Endodermal cell (in vitro differentiated cells): ENCODE measurements around the gene SCAPER. TPM values are rescaled to one million over a fixed set of nuclear protein-coding genes. Genes with fewer than 3 reads are reported as not detected.
A peak's percentile ranks its signal among the peaks of the same experiment; 100 is the strongest.

Source experiments
- DNase-seq: peaks from one replicate; pipeline ENCODE4 v3.0.0-alpha.2; 2017
- H3K27ac ChIP-seq: 2 replicates; pipeline ENCODE4 v1.5.1; 2013; ENCODE audit warnings: mild to moderate bottlenecking, low read depth, low read length, moderate library complexity
- H3K27me3 ChIP-seq: 2 replicates; pipeline ENCODE4 v1.6.1; 2013; ENCODE audit warnings: mild to moderate bottlenecking, low read length, moderate library complexity; ENCODE audit not compliant: insufficient read depth, control insufficient read depth, poor library complexity, severe bottlenecking
- H3K36me3 ChIP-seq: 2 replicates; pipeline ENCODE4 v1.7.0; 2013; ENCODE audit warnings: mild to moderate bottlenecking, low read length, moderate library complexity; ENCODE audit not compliant: control insufficient read depth, insufficient read depth
- H3K4me1 ChIP-seq: one replicate; pipeline ENCODE4 v1.7.0; 2013; ENCODE audit warnings: low read length; ENCODE audit not compliant: control insufficient read depth, insufficient read depth
- H3K4me3 ChIP-seq: 2 replicates; pipeline ENCODE4 v1.5.1; 2013; ENCODE audit warnings: mild to moderate bottlenecking, low read length, moderate library complexity
- H3K9ac ChIP-seq: 2 replicates; pipeline ENCODE4 v1.6.1; 2013; ENCODE audit warnings: mild to moderate bottlenecking, low read length, moderate library complexity; ENCODE audit not compliant: poor library complexity, severe bottlenecking; ENCODE audit errors: extremely low read depth
- H3K9me3 ChIP-seq: 2 replicates; pipeline ENCODE4 v1.6.1; 2013; ENCODE audit warnings: mild to moderate bottlenecking, low read length, moderate library complexity; ENCODE audit not compliant: control insufficient read depth
- H3K27ac Mint-ChIP-seq: 2 replicates; pipeline ENCODE4 v1.8.0; 2020; ENCODE audit warnings: mixed read lengths
- H3K27me3 Mint-ChIP-seq: 2 replicates; pipeline ENCODE4 v1.8.0; 2021; ENCODE audit warnings: mild to moderate bottlenecking, mixed read lengths; ENCODE audit not compliant: insufficient read depth
- H3K36me3 Mint-ChIP-seq: 2 replicates; pipeline ENCODE4 v1.8.0; 2020; ENCODE audit warnings: low read depth, mixed read lengths
- H3K4me1 Mint-ChIP-seq: 2 replicates; pipeline ENCODE4 v1.8.0; 2020; ENCODE audit warnings: mixed read lengths
- H3K4me3 Mint-ChIP-seq: 2 replicates; pipeline ENCODE4 v1.8.0; 2020; ENCODE audit warnings: mild to moderate bottlenecking, moderate library complexity, mixed read lengths
- H3K9me3 Mint-ChIP-seq: 2 replicates; pipeline ENCODE4 v1.8.0; 2020; ENCODE audit warnings: mild to moderate bottlenecking, mixed read lengths
- CTCF ChIP-seq: fragments of 200-600 bp; sonication (generic); conservative IDR thresholded peaks from 2 replicates; pipeline ENCODE4 v1.5.0; 2021; ENCODE audit warnings: antibody characterized with exemption, mild to moderate bottlenecking
- WGBS, 2 experiments: methylation state at CpG; one replicate each; pipeline versions ENCODE4 v1.1.5 to v1.1.7; 2013; ENCODE audit warnings: missing lambda C conversion rate in 2 of 2, mixed read lengths in 1 of 2; ENCODE audit not compliant: insufficient coverage in 1 of 2, insufficient read length in 1 of 2; 5-methylcytosine and 5-hydroxymethylcytosine counted together
- total RNA-seq, 2 donors: library from RNA; stranded (reverse); fragmentation: NEBNext Ultra II Directional in 1 of 2; extraction: Animal tissue kit (Norgen Biotek cat#: 25700) in 1 of 2; gene quantifications; 2 replicates in 1 of 2; 3 replicates in 1 of 2; pipeline ENCODE4 v1.2.1, GENCODE V29; 2021

Gene SCAPER
- total RNA-seq, 2 donors from 2014 or later: 8.9 to 12.2 TPM

GRCh38 chr15:76309601-76310330 is 595.4 kb downstream of the SCAPER start:
- peak overlapping the region; percentile 87 for H3K27ac Mint-ChIP-seq
- Histone ChIP-seq H3K9ac (no peak overlapping the region), H3K4me1 (no peaks in the 10 kb centered on the region), H3K27ac (no peak overlapping the region), H3K27me3 (no peaks in the 10 kb centered on the region), H3K36me3 (peaks cover 4% of the 10 kb centered on the region), H3K4me3 (peak overlapping the region; percentile 93), H3K9me3 (no peaks in the 10 kb centered on the region)
- peaks cover 6% of the 10 kb centered on the region for H3K9me3 Mint-ChIP-seq
- H3K4me1 Mint-ChIP-seq: peaks cover 33% of the 10 kb centered on the region
- H3K27me3 Mint-ChIP-seq: no peaks in the 10 kb centered on the region
- no peak for DNase-seq
- H3K4me3 Mint-ChIP-seq: peak overlapping the region; percentile 83
- WGBS, 2 experiments: 91 to 93% methylated on average over 7 to 12 of the region's 13 CpGs
- no peak for TF ChIP-seq CTCF
- peaks cover 13% of the 10 kb centered on the region for H3K36me3 Mint-ChIP-seq

- Histone ChIP-seq H3K27me3 (no peaks in the 10 kb centered on the region), H3K27ac (no peak overlapping the region), H3K4me1 (no peaks in the 10 kb centered on the region), H3K9me3 (peaks cover 8% of the 10 kb centered on the region), H3K36me3 (no peaks in the 10 kb centered on the region), H3K9ac (no peak overlapping the region), H3K4me3 (no peak overlapping the region)
- Mint-ChIP-seq H3K27me3 (no peaks in the 10 kb centered on the region), H3K36me3 (peaks cover 16% of the 10 kb centered on the region), H3K4me3 (no peak overlapping the region), H3K27ac (no peak overlapping the region), H3K9me3 (peaks cover 11% of the 10 kb centered on the region), H3K4me1 (peaks cover 14% of the 10 kb centered on the region)
- DNase-seq: no peak
- no peak for TF ChIP-seq CTCF
- 95% methylated on average over 1 of the region's 1 CpG; no CpG with 5 or more reads in 1 of the 2 experiments for WGBS, 2 experiments
Measured at GRCh38 chr15:76303909-76304308, 601.2 kb downstream of the SCAPER start.

- Histone ChIP-seq H3K4me3 (no peak overlapping the region), H3K9me3 (peaks cover 8% of the 10 kb centered on the region), H3K36me3 (no peaks in the 10 kb centered on the region), H3K27ac (no peak overlapping the region), H3K9ac (no peak overlapping the region), H3K4me1 (no peaks in the 10 kb centered on the region), H3K27me3 (no peaks in the 10 kb centered on the region)
- H3K27ac Mint-ChIP-seq: no peak overlapping the region
- H3K9me3 Mint-ChIP-seq: peaks cover 8% of the 10 kb centered on the region
- H3K36me3 Mint-ChIP-seq: peaks cover 15% of the 10 kb centered on the region
- WGBS, 2 experiments: 83 to 100% methylated on average over 1 of the region's 1 CpG
- H3K27me3 Mint-ChIP-seq: no peaks in the 10 kb centered on the region
- peaks cover 6% of the 10 kb centered on the region for H3K4me1 Mint-ChIP-seq
- H3K4me3 Mint-ChIP-seq: no peak overlapping the region
- DNase-seq: no peak
- TF ChIP-seq CTCF: no peak
Measured at GRCh38 chr15:76299786-76300185, 605.4 kb downstream of the SCAPER start.
